Stromal cell of bone marrow (primary cell): Measurements from ENCODE around the gene COL5A1.
"Not testable (repeated sequence)": the region's sequence is repeated elsewhere in the genome, so short reads cannot be mapped to it uniquely, and the experiment has no call there.

ENCODE experiments used
- DNase-seq: peaks from one replicate; pipeline ENCODE4 v3.0.0-alpha.2; 2012; ENCODE audit warnings: low read depth

COL5A1 gene

GRCh38 chr9:134709512-134710270, 68.1 kb downstream of the COL5A1 start:
- DNase-seq = peak; percentile 48

- no peak for DNase-seq
Measured at GRCh38 chr9:134710271-134710540, 68.6 kb downstream of the COL5A1 start.

GRCh38 chr9:134710901-134711300, 69.3 kb downstream of the COL5A1 start:
- no peak for DNase-seq

- DNase-seq = no peak
Measured at GRCh38 chr9:134712243-134712642, 70.6 kb downstream of the COL5A1 start.

- DNase-seq = no peak
Measured at GRCh38 chr9:134712926-134713325, 71.3 kb downstream of the COL5A1 start.

- not testable (repeated sequence) for DNase-seq
Measured at GRCh38 chr9:134715536-134715935, 73.9 kb downstream of the COL5A1 start.

- DNase-seq = no peak
Measured at GRCh38 chr9:134716067-134716466, 74.5 kb downstream of the COL5A1 start.

GRCh38 chr9:134717056-134717455, 75.5 kb downstream of the COL5A1 start:
- no peak for DNase-seq

- no peak for DNase-seq
Measured at GRCh38 chr9:134717924-134718645, 76.5 kb downstream of the COL5A1 start.

- no peak for DNase-seq
Measured at GRCh38 chr9:134719331-134719730, 77.7 kb downstream of the COL5A1 start.

- no peak for DNase-seq
Measured at GRCh38 chr9:134720136-134720753, 78.6 kb downstream of the COL5A1 start.

GRCh38 chr9:134720796-134721195, 79.2 kb downstream of the COL5A1 start:
- no peak for DNase-seq

- no peak for DNase-seq
Measured at GRCh38 chr9:134721344-134721743, 79.7 kb downstream of the COL5A1 start.

- DNase-seq = no peak
Measured at GRCh38 chr9:134722120-134722701, 80.6 kb downstream of the COL5A1 start.

- DNase-seq = no peak
Measured at GRCh38 chr9:134723037-134723436, 81.4 kb downstream of the COL5A1 start.

GRCh38 chr9:134723491-134724190, 82.0 kb downstream of the COL5A1 start:
- DNase-seq = no peak

GRCh38 chr9:134724202-134724911, 82.8 kb downstream of the COL5A1 start:
- DNase-seq = no peak

- no peak for DNase-seq
Measured at GRCh38 chr9:134724912-134725604, 83.5 kb downstream of the COL5A1 start.

- no peak for DNase-seq
Measured at GRCh38 chr9:134725605-134725940, 84.0 kb downstream of the COL5A1 start.

- no peak for DNase-seq
Measured at GRCh38 chr9:134726026-134726721, 84.6 kb downstream of the COL5A1 start.

- no peak for DNase-seq
Measured at GRCh38 chr9:134726722-134727034, 85.1 kb downstream of the COL5A1 start.
